GM06990 (cell line): ENCODE results near the gene NCOA6.

Experiments used
- DNase-seq: peaks from one replicate; pipeline ENCODE4 v3.0.0-alpha.2; 2011; ENCODE audit not compliant: insufficient read length; ENCODE audit errors: extremely low read depth
- H3K27me3 ChIP-seq: replicated peaks from 2 replicates; pipeline ENCODE4 v1.6.0; 2011; ENCODE audit warnings: low read length; ENCODE audit not compliant: control insufficient read depth, insufficient read depth
- H3K36me3 ChIP-seq: 2 replicates; pipeline ENCODE4 v1.5.1; 2011; ENCODE audit warnings: low read length; ENCODE audit not compliant: control insufficient read depth, insufficient read depth
- H3K4me3 ChIP-seq: replicated peaks from 2 replicates; pipeline ENCODE4 v1.5.1; 2011; ENCODE audit warnings: low read depth, mild to moderate bottlenecking, control low read depth, low read length
- CTCF ChIP-seq: IDR thresholded peaks from 2 replicates; pipeline ENCODE4 v1.5.1; 2011; ENCODE audit warnings: low read length, control low read depth, mild to moderate bottlenecking, inconsistent platforms; ENCODE audit not compliant: insufficient read depth, poor library complexity, severe bottlenecking

The NCOA6 gene

GRCh38 chr20:34705397-34706301 is 119.8 kb downstream of the NCOA6 start:
- peak; percentile 14 for DNase-seq
- no peak overlapping the region for H3K4me3 ChIP-seq
- TF ChIP-seq CTCF = peak; percentile 5
- no peaks in the 10 kb centered on the region for H3K36me3 ChIP-seq
- no peaks in the 10 kb centered on the region for H3K27me3 ChIP-seq

- Histone ChIP-seq H3K27me3 (no peaks in the 10 kb centered on the region), H3K36me3 (no peaks in the 10 kb centered on the region), H3K4me3 (peak overlapping the region; percentile 71)
- DNase-seq = no peak
- TF ChIP-seq CTCF = no peak
Observed at GRCh38 chr20:34705008-34705396, 120.4 kb downstream of the NCOA6 start.

GRCh38 chr20:34704177-34705007 is 121.1 kb downstream of the NCOA6 start, which contains the start of gene TP53INP2:
Gene TP53INP2, plus strand, starts transcription at chr20:34704344. Its CDS starts 4,396 bp downstream, at chr20:34708740.
- Histone ChIP-seq H3K27me3 (no peaks in the 10 kb centered on the region), H3K4me3 (peak within 1 kb of the TSS; percentile 71), H3K36me3 (no peaks in the 10 kb centered on the region)
- DNase-seq = peak; percentile 87
- TF ChIP-seq CTCF = no peak

GRCh38 chr20:34703424-34704176 is 121.9 kb downstream of the NCOA6 start:
- DNase-seq = no peak
- H3K4me3 ChIP-seq = peak overlapping the region; percentile 71
- TF ChIP-seq CTCF = no peak
- H3K36me3 ChIP-seq = no peaks in the 10 kb centered on the region
- H3K27me3 ChIP-seq = no peaks in the 10 kb centered on the region

GRCh38 chr20:34703061-34703423 is 122.4 kb downstream of the NCOA6 start:
- H3K27me3 ChIP-seq = no peaks in the 10 kb centered on the region
- no peak for TF ChIP-seq CTCF
- DNase-seq = no peak
- H3K36me3 ChIP-seq = no peaks in the 10 kb centered on the region
- H3K4me3 ChIP-seq = peak overlapping the region; percentile 71
